Esophagus squamous epithelium (tissue), 5 donors: ENCODE data around the gene ETNK1. TPM values are rescaled to one million over a fixed set of nuclear protein-coding genes. Genes with fewer than 3 reads are reported as not detected.
"Not testable (repeated sequence)": the region's sequence is repeated elsewhere in the genome, so short reads cannot be mapped to it uniquely, and the experiment has no call there.

Experiments
- DNase-seq: peaks from one replicate; lab custom pipeline; 2025; lab: John Stamatoyannopoulos, UW
- H3K27ac ChIP-seq, 4 donors: fragments of 200-600 bp; sonication (generic); one replicate each; pipeline ENCODE4 v1.5.1; 2016 to 2019; ENCODE audit warnings: mild to moderate bottlenecking in 1 of 4
- H3K27me3 ChIP-seq, 4 donors: fragments of 200-600 bp; sonication (generic); 1 replicate in 3 of 4; 2 replicates in 1 of 4; pipeline versions ENCODE4 v1.5.1 to v1.6.0; 2017 to 2021; ENCODE audit warnings: antibody characterized with exemption in 1 of 4
- H3K36me3 ChIP-seq, 3 donors: fragments of 200-600 bp; sonication (generic); one replicate each; pipeline ENCODE4 v1.5.1; 2016 to 2019
- H3K4me1 ChIP-seq, 3 donors: fragments of 200-600 bp; sonication (generic); one replicate each; pipeline ENCODE4 v1.5.1; 2017 to 2019
- H3K4me3 ChIP-seq, 4 donors: fragments of 200-600 bp; sonication (generic); 1 replicate in 3 of 4; 2 replicates in 1 of 4; pipeline ENCODE4 v1.5.1; 2016 to 2019; ENCODE audit warnings: mild to moderate bottlenecking in 2 of 4, moderate library complexity in 1 of 4
- H3K9me3 ChIP-seq, 3 donors: fragments of 200-600 bp; sonication (generic); one replicate each; pipeline ENCODE4 v1.5.1; 2016 to 2019
- POLR2A ChIP-seq, 4 donors: fragments of 450-650 bp; IDR thresholded peaks; one replicate each; pipeline ENCODE4 v1.6.1; 2017; ENCODE audit warnings: antibody characterized with exemption in 4 of 4, mild to moderate bottlenecking in 4 of 4, moderate library complexity in 3 of 4
- WGBS, 2 donors: methylation state at CpG; one replicate each; pipeline ENCODE4 v1.1.5; 2018; 5-methylcytosine and 5-hydroxymethylcytosine counted together
- intact Hi-C: fragments of 100-400 bp; cut with DNase I; formaldehyde crosslinking; loops from one replicate; pipeline ENCODE4 v1.15.0; 2022
- total RNA-seq, 4 donors: library from RNA; depleted of rRNA; stranded (reverse); fragments of >200 nt; gene quantifications; one replicate each; pipeline ENCODE4 v1.1.0, GENCODE V29; 2016
- TF ChIP-seq, protein P1 (sequence below), 6 experiments: fragments of 450-650 bp in 4 of 6; fragments of 200-600 bp in 2 of 6; sonication (generic) in 2 of 6; IDR thresholded peaks; one replicate each; pipeline ENCODE4 v1.5.1; 2016 to 2019; ENCODE audit warnings: antibody characterized with exemption in 6 of 6, mild to moderate bottlenecking in 4 of 6, moderate library complexity in 4 of 6
- donor health status: DM: yes; HTN: yes; CAD: no.

Gene ETNK1
- total RNA-seq, 4 donors from 2014 or later, result 13.9 to 37.3 (median 28.1) TPM

DNA sequence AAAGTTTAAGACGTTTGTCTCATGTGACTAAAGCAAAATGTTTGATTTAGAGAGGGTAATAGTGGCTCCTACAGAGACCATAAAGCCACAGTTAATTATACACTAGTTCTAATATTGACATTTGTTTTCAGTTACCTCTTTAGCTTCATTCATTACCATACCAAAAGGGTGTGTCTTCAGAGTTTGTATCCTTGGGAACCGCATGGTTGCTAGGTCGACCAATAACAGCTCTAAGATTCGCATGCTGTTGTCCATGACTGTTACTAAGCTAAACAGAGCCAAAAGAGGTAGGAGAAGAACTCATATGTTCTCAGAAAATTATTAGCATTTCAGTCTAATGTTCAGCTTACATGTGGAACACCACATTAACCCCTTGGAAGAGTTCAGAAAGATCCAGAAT lies 36.2 kb upstream of the ETNK1 start:
- 47 to 62% methylated on average over 4 of the region's 4 CpGs for WGBS, 2 donors
- Histone ChIP-seq H3K27ac (no peak overlapping the region), H3K4me1 (no peaks in the 10 kb centered on the region), H3K4me3 (no peak overlapping the region), H3K36me3 (no peaks in the 10 kb centered on the region), H3K9me3 (no peaks in the 10 kb centered on the region), H3K27me3 (no peaks in the 10 kb centered on the region)
- no peak for TF ChIP-seq POLR2A (IDR thresholded peaks at IDR 0.05)
- TF ChIP-seq, protein P1, sequence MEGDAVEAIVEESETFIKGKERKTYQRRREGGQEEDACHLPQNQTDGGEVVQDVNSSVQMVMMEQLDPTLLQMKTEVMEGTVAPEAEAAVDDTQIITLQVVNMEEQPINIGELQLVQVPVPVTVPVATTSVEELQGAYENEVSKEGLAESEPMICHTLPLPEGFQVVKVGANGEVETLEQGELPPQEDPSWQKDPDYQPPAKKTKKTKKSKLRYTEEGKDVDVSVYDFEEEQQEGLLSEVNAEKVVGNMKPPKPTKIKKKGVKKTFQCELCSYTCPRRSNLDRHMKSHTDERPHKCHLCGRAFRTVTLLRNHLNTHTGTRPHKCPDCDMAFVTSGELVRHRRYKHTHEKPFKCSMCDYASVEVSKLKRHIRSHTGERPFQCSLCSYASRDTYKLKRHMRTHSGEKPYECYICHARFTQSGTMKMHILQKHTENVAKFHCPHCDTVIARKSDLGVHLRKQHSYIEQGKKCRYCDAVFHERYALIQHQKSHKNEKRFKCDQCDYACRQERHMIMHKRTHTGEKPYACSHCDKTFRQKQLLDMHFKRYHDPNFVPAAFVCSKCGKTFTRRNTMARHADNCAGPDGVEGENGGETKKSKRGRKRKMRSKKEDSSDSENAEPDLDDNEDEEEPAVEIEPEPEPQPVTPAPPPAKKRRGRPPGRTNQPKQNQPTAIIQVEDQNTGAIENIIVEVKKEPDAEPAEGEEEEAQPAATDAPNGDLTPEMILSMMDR (IDR thresholded peaks at IDR 0.05), result no peak
- intact Hi-C loops, result no loop called here
- no peak for DNase-seq

DNA sequence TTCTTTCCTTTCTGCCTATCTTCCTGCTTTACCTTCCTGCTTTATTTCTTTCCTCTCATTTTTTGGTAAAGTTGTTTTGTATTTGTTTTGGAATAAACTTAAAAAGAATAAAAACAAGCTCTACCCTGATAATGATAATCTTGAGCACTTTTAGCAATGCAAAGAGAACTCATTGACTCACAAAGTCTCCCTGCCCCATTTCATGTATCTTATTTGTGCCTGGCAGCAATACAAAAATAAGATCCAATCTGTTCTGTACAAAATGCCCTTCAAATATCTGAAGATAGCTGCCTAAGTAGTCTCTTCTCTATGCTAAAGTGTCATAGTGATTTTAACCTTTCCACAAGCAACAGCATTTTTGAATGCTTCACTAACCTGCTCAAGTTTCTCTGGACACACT lies 31.1 kb upstream of the ETNK1 start:
- H3K27me3 ChIP-seq, result no peaks in the 10 kb centered on the region
- no peaks in the 10 kb centered on the region for H3K4me1 ChIP-seq
- DNase-seq, result no peak
- intact Hi-C loops, result no loop called here
- no peak for TF ChIP-seq POLR2A (IDR thresholded peaks at IDR 0.05)
- TF ChIP-seq, protein P1 (IDR thresholded peaks at IDR 0.05), result no peak
- H3K4me3 ChIP-seq, result no peak overlapping the region
- H3K9me3 ChIP-seq, result no peaks in the 10 kb centered on the region
- no peaks in the 10 kb centered on the region for H3K36me3 ChIP-seq
- H3K27ac ChIP-seq, result no peak overlapping the region

GRCh38 chr12:22597539-22597938 lies 27.4 kb upstream of the ETNK1 start:
- intact Hi-C loops, H3K4me3 ChIP-seq, H3K36me3 ChIP-seq, H3K4me1 ChIP-seq, DNase-seq, H3K27ac ChIP-seq, H3K27me3 ChIP-seq, H3K9me3 ChIP-seq: not testable (repeated sequence)
- 82 to 84% methylated on average over 6 of the region's 6 CpGs for WGBS, 2 donors

- WGBS, 2 donors, result 14 to 19% methylated on average over 2 of the region's 2 CpGs
- DNase-seq, result no peak
- Histone ChIP-seq H3K4me1 (no peaks in the 10 kb centered on the region), H3K27ac (no peak overlapping the region), H3K9me3 (no peaks in the 10 kb centered on the region), H3K27me3 (no peaks in the 10 kb centered on the region), H3K36me3 (no peaks in the 10 kb centered on the region), H3K4me3 (no peak overlapping the region)
- intact Hi-C loops, result no loop called here
- TF ChIP-seq POLR2A (IDR thresholded peaks at IDR 0.05), result no peak
- TF ChIP-seq, protein P1 (IDR thresholded peaks at IDR 0.05), result no peak
Observed at GRCh38 chr12:22598141-22598762, 26.7 kb upstream of the ETNK1 start.

DNA sequence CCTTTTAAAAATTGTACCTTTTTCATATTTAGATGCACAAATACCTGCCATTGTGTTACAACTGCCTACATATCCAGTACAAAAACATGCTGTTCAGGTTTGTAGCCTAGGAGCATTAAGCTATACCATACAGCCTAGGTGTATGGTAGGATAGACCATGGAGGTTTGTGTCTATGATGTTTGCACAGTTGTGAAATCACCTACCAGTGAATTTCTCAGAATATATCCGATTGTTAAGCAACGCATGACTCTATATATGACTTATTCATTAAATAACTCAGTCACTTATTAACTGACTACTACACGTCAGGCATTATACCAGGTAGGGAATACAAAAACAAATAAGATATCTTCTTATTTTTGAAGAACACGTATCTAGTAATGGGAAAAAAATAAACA lies 26.2 kb upstream of the ETNK1 start:
- Histone ChIP-seq H3K4me3 (no peak overlapping the region), H3K27me3 (no peaks in the 10 kb centered on the region), H3K27ac (no peak overlapping the region), H3K9me3 (no peaks in the 10 kb centered on the region), H3K36me3 (no peaks in the 10 kb centered on the region), H3K4me1 (no peaks in the 10 kb centered on the region)
- TF ChIP-seq, protein P1 (IDR thresholded peaks at IDR 0.05), result no peak
- no peak for TF ChIP-seq POLR2A (IDR thresholded peaks at IDR 0.05)
- DNase-seq, result no peak
- intact Hi-C loops, result no loop called here
- 89% methylated on average over 4 of the region's 4 CpGs for WGBS, 2 donors

DNA sequence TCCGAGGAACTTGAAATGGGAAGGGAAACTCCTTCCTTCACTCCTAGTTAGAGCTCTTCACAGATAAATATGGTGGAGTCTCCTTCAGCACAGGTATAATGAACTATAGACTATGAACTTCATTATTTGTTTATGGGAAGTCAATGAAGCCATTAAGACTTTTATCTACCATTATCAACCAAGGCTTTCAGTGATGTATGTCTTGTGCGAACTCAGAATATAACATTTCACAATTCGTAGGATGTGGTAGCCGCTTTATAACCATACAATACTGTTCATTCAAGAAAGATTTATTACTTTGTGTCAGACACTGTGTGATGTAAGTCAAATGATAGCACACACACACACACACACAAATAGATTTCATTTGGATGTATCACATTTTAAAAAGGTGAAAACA lies 24.8 kb upstream of the ETNK1 start:
- intact Hi-C loops, result no loop called here
- no peaks in the 10 kb centered on the region for H3K36me3 ChIP-seq
- no peaks in the 10 kb centered on the region for H3K9me3 ChIP-seq
- H3K4me1 ChIP-seq, result no peaks in the 10 kb centered on the region
- no peak for DNase-seq
- H3K27ac ChIP-seq, result no peak overlapping the region
- WGBS, 2 donors, result 94 to 95% methylated on average over 4 of the region's 4 CpGs
- no peak overlapping the region for H3K4me3 ChIP-seq
- no peak for TF ChIP-seq POLR2A (IDR thresholded peaks at IDR 0.05)
- TF ChIP-seq, protein P1 (IDR thresholded peaks at IDR 0.05), result no peak
- no peaks in the 10 kb centered on the region for H3K27me3 ChIP-seq
